Measurements from ENCODE around the gene GALP. TPM values are rescaled to one million over a fixed set of nuclear protein-coding genes. Genes with fewer than 3 reads are reported as not detected.
A peak's percentile ranks its signal among the peaks of the same experiment; 100 is the strongest.

GALP gene
- total RNA-seq, 1 donor from 2014 or later = 0.37 TPM

DNA sequence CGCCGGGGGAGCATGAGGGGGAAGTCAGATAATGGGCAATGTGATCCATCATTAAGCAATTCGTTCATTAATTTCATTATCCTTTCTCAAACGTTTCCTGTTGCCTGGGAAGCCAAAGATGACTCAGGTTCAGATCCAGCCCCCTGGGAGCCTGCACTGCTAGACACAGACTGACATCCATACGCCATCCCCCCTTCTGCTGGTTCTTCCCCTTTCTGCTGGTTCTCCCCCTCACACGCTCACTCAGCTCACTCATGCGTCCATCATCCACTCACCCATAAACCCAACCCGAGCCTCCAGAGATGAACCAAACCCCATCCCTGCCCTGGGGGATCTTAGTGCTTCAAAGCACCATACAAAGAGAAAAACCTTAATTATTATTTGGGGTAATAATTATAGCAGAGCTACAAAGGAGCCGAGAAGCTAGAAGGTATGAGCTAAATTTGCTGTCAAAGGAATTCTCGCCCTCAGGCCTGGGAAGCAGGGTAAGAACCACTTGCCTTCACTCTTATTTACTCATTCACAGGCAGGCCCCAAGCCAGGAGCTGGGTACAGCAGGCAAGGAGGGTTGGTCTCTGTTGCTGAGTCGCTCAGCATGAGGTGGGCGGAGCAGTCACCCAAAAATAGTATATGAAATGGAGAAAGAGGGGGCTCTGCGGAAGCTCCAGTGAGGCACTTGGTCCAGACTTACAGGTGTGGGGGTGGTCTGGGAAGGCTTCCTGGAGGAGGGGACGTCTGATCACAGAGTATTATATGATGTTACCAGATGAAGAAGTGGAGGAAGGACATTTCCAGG lies 41.8 kb upstream of the GALP start:
- TF ChIP-seq, protein P1, sequence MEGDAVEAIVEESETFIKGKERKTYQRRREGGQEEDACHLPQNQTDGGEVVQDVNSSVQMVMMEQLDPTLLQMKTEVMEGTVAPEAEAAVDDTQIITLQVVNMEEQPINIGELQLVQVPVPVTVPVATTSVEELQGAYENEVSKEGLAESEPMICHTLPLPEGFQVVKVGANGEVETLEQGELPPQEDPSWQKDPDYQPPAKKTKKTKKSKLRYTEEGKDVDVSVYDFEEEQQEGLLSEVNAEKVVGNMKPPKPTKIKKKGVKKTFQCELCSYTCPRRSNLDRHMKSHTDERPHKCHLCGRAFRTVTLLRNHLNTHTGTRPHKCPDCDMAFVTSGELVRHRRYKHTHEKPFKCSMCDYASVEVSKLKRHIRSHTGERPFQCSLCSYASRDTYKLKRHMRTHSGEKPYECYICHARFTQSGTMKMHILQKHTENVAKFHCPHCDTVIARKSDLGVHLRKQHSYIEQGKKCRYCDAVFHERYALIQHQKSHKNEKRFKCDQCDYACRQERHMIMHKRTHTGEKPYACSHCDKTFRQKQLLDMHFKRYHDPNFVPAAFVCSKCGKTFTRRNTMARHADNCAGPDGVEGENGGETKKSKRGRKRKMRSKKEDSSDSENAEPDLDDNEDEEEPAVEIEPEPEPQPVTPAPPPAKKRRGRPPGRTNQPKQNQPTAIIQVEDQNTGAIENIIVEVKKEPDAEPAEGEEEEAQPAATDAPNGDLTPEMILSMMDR (conservative IDR thresholded peaks at IDR 0.05) = no peak
- no peak overlapping the region for H3K27ac Mint-ChIP-seq (ENCODE audit: unreplicated experiment)
- peak overlapping the region; percentile 51 for H3K4me3 Mint-ChIP-seq
- H3K4me1 Mint-ChIP-seq = peaks cover 8% of the 10 kb centered on the region
- no peak for DNase-seq (ENCODE audit: low read depth, low spot score)
- H3K36me3 Mint-ChIP-seq (ENCODE audit: low read depth) = no peaks in the 10 kb centered on the region
- no peaks in the 10 kb centered on the region for H3K9me3 Mint-ChIP-seq
- no peaks in the 10 kb centered on the region for H3K27me3 Mint-ChIP-seq (ENCODE audit: low read depth)

DNA sequence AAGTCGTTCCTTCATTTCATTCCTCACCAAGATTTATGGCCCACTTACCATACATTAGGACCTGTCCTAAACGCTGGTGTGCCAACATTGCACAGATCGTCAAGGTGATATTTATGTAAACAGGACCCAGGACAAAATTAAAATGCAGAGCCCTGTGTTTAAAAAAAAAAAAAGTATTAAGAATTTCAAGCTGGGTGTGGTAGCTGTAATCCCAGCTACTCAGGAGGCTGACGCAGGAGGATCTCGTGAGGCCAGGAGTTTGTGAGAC lies 41.2 kb upstream of the GALP start:
- Mint-ChIP-seq H3K36me3 (ENCODE audit: low read depth) (no peaks in the 10 kb centered on the region), H3K4me1 (peaks cover 9% of the 10 kb centered on the region), H3K27ac (ENCODE audit: unreplicated experiment) (no peak overlapping the region), H3K27me3 (ENCODE audit: low read depth) (no peaks in the 10 kb centered on the region), H3K4me3 (peak overlapping the region; percentile 14), H3K9me3 (no peaks in the 10 kb centered on the region)
- DNase-seq (ENCODE audit: low read depth, low spot score) = no peak
- TF ChIP-seq, protein P1 (conservative IDR thresholded peaks at IDR 0.05) = no peak

DNA sequence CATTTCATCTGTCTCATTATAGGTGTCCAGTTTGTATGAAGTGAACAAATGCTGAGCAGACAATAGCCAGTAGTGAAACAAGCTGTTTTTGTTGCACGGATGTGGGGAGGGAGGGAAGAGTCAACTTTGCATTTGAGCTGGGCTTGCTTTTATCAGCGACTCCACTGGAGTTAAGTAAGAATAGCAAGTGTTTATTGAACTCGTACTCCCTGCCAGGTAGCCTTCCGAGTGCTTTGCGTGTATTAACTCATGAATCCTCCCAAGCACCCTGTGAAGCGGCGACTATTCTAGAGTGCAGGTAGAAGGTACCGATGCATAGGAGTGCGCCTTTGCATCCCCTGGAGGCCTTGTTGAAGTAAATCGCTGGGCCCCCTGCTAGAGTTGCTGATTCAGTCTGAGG lies 39.4 kb upstream of the GALP start:
- Mint-ChIP-seq H3K27me3 (ENCODE audit: low read depth) (no peaks in the 10 kb centered on the region), H3K9me3 (no peaks in the 10 kb centered on the region), H3K27ac (ENCODE audit: unreplicated experiment) (peak overlapping the region; percentile 84)

DNA sequence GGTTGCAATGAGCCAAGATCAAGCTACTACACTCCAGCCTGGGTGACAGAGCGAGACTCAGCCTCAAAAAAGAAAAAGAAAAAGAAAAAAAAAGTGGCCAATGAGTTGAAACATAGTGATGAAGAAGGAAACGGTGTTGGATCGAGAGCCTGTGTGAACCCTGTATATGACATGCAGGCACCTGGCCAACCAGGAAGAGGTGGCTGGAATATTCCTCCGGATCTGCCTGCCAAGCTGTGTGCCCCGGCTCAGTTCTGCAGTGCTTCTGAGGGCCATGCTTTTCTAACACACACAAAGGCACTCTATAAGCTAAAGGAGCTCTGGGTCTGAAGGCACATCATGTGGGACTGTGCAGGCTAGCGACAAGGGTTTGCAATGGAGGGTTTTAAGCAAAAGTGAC lies 38.4 kb upstream of the GALP start:
- Mint-ChIP-seq H3K9me3 (no peaks in the 10 kb centered on the region), H3K4me1 (peaks cover 30% of the 10 kb centered on the region), H3K4me3 (peak overlapping the region; percentile 38), H3K27me3 (ENCODE audit: low read depth) (no peaks in the 10 kb centered on the region), H3K27ac (ENCODE audit: unreplicated experiment) (no peak overlapping the region), H3K36me3 (ENCODE audit: low read depth) (no peaks in the 10 kb centered on the region)
- TF ChIP-seq, protein P1 (conservative IDR thresholded peaks at IDR 0.05) = no peak
- no peak for DNase-seq (ENCODE audit: low read depth, low spot score)

More for the DNA sequence above, 39.4 kb upstream of the GALP start:
- TF ChIP-seq, protein P1 (conservative IDR thresholded peaks at IDR 0.05) = no peak
- Mint-ChIP-seq H3K36me3 (ENCODE audit: low read depth) (no peaks in the 10 kb centered on the region), H3K4me1 (peaks cover 24% of the 10 kb centered on the region), H3K4me3 (no peak overlapping the region)
- DNase-seq (ENCODE audit: low read depth, low spot score) = no peak

DNA sequence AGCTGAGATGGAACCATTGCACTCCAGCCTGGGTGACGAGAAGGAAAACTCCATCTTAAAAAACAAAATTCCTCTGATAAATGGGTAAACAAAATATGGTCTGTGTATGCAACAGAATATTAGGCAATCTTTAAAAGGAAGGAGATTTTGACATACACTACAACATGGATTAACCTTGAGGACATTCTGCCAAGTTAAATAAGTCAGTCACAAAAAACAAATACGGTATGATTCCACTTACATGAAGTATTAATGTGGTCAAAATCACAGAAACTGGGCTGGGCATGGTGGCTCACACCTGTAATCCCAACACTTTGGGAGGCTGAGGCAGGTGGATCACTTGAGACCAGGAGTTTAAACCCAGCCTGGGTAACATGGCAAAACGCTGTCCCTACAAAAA lies 37.7 kb upstream of the GALP start:
- Mint-ChIP-seq H3K27me3 (ENCODE audit: low read depth) (no peaks in the 10 kb centered on the region), H3K36me3 (ENCODE audit: low read depth) (no peaks in the 10 kb centered on the region), H3K4me3 (peak overlapping the region; percentile 72), H3K4me1 (peaks cover 34% of the 10 kb centered on the region), H3K27ac (ENCODE audit: unreplicated experiment) (no peak overlapping the region), H3K9me3 (no peaks in the 10 kb centered on the region)
- TF ChIP-seq, protein P1 (conservative IDR thresholded peaks at IDR 0.05) = no peak
- DNase-seq (ENCODE audit: low read depth, low spot score) = no peak

Data from neural crest cell (in vitro differentiated cells).